Skin of body (tissue), 2 donors: ENCODE results near the gene OGFOD3. TPM values are rescaled to one million over a fixed set of nuclear protein-coding genes. Genes with fewer than 3 reads are reported as not detected.
"Not testable (repeated sequence)": the region's sequence is repeated elsewhere in the genome, so short reads cannot be mapped to it uniquely, and the experiment has no call there.

Source experiments
- DNase-seq: peaks from one replicate; lab custom pipeline; 2025; lab: John Stamatoyannopoulos, UW
- total RNA-seq: library from RNA; depleted of rRNA; stranded (reverse); fragments of >200 nt; gene quantifications from one replicate; pipeline ENCODE4 v1.2.3, GENCODE V29; 2014

OGFOD3 gene
- total RNA-seq, 1 donor from 2014 or later = 13.5 TPM

GRCh38 chr17:82388223-82388921 lies 30.0 kb downstream of the OGFOD3 start:
- DNase-seq = no peak

DNA sequence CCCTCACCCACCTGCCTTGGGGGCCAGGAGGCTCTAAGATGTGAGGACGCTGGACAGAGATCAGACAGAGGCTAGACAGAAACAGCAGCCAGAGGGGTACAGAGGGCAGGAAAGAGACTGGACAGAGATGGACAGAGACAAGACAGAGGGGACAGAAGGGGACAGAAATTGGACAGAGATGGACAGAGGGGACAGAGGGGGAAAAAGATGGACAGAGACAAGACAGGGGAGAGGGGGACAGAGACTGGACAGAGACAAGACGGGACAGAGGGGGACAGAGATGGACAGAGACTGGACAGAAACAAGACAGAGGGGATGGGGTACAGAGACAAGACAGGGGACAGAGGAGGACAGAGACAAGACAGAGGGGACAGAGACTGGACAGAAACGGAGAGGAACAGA lies 30.7 kb downstream of the OGFOD3 start:
- no peak for DNase-seq

- no peak for DNase-seq
These were observed 31.3 kb downstream of the OGFOD3 start for GRCh38 chr17:82386881-82387704.

- no peak for DNase-seq
These were observed 32.0 kb downstream of the OGFOD3 start for GRCh38 chr17:82386255-82386831.

GRCh38 chr17:82385559-82386254 lies 32.7 kb downstream of the OGFOD3 start:
- DNase-seq = no peak

DNA sequence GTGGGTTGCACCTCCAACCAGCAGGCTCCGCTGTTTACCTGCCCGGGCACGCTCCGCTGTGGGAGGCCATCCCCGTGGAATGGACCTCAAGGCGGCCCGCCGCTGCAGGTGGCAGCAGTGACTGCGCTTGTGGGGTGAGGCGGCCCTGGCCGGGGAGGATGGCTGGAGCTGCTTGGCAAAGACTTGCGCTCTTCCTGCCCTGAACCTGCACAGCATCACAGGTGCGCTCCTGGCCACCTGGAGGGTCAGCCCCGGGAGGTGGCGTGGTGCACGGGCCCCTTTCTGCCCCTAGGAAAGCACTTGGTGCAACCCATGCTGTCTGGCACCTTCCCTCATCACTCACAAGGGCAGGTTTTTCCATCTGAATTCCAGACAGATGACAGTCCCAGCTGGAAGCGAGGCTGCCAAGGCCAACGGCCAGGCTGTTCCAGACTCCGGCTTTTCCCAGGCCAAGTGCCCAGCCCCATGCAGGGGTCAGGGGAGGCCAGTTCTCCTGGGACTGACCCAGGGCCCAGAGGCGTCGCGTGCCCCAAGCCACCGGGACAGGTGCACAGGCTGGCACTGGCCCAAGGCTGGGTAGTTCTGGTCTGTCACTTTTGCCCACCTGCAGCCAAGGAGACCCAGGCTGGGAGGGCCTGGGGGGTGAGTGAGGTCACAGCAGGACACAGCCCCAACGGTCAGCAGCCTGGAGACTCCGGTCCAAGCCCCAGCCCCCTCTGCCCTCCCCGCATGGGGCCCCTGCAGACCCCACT lies 33.5 kb downstream of the OGFOD3 start:
- no peak for DNase-seq

GRCh38 chr17:82384051-82384729 lies 34.2 kb downstream of the OGFOD3 start:
- DNase-seq = no peak

DNA sequence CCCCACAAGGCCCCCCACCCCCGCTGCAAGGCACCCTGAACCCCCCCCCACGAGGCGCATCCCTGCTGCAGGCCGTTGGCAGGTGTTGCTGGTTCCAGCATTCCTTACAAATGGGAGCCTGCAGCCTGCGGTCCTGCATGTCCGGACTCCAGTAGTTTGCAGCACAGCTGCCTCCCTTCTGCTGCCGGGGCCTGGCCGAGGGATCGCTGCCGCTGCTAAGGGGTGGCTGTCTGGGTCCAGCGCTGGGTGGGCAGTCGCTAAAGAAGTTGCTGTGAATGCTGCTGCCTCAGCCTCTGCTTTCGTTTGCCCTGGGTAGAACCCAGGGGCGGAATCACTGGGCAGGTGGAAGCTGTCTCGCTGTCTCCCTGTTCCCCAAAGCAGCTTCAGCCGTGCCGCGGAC lies 35.0 kb downstream of the OGFOD3 start:
- DNase-seq = no peak

DNA sequence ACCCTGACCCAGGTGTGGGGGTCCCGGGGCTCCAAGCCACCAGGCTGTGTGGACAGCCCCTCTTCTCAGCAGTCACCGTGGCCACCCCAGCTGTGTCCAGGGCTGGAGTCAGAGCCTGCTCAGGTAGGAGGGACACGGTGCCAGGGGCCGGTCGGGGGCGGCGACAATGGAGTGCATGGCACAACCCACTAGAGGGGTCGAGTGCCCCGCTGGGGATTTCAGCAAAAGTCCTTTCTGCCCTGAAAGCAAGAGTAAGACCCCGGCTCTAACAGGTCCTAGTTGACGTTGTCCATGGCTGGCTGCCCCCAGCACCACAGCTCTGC lies 35.5 kb downstream of the OGFOD3 start:
- no peak for DNase-seq

GRCh38 chr17:82382220-82382932 lies 36.0 kb downstream of the OGFOD3 start:
- DNase-seq = not testable (repeated sequence)

DNA sequence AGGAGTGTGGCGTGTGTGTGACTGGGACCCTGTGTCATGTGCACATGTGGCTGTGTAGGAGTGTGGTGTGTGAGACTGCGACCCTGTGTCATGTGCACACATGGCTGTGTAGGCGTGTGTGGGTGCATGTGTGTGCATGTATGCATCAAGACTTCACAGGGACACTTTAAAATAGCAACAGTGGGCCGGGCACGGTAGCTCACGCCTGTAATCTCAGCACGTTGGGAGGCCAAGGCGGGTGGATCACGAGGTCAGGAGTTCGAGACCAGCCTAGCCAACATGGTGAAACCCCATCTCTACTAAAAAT lies 36.7 kb downstream of the OGFOD3 start:
- not testable (repeated sequence) for DNase-seq

DNA sequence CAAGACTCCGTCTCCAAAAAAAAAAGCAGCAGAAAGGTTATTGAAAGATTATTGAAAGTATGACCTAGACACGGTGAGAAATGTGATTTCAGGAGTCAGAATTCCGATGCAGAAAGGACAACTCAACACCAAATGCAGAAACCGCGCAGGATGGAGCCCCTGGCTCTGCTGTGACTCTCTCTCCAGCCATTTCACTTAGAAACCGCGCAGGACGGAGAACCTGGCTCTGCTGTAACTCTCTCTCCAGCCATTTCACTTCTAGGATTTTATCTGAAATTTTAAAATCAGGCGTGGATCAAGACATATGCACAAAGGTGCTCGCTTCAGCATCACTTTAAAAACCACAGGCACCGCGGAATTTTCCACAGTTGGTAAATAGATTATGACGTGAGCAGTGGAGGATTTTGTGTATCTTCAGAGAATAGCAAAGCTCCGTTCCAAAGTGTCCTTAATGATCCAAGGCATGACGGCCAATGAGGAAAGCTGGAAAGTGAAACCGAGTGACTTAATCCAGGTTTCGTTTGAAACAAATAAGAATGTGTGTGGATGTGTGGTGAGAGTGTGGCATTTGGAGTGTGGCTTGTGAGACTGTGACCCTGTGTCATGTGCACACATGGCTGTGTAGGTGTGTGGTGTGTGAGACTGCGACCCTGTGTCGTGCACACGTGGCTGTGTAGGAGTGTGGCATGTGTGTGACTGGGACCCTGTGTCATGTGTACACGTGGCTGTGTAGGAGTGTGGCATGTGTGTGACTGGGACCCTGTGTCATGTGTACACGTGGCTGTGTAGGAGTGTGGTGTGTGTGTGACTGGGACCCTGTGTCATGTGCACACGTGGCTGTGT lies 37.3 kb downstream of the OGFOD3 start:
- DNase-seq = no peak

- no peak for DNase-seq
These were observed 39.7 kb downstream of the OGFOD3 start for GRCh38 chr17:82378741-82379021.

DNA sequence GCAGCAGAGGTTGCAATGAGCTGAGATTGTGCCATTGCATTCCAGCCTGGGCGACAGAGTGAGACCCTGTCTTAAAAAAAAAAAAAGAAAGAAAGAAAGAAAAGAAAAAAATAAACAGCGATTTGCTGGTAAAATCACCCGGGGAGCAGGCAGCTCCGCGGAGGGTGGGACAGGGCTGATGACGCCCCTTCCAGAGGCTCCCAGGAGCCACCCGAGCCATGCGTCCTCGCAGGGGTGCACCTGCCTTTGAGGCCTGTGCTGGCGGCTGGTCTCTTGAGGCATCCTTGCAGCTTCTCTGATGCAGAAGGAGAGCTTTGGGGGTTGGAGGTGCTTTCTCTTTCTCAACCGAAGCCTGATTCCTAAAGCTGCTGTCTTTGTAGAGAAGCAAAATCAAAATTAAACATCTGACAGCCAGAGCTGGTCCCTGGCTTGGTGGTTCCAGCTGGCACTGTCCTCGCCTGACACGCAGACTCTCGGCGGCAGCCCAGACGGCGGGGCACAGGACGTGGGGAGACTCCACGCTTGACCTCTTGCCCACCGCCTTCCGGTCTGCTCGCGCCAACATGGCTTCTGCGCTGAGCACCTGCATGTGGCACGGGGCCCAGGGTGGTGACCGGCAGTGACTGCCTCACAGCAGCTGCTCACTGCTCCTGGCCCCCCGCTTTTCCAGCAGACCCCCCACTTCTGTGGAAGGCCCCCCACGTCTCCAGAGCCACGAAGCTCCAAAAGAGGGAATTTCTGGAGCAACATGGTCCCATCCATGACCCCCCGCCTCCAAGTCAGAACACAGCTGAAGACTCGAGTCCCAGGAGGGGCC lies 40.3 kb downstream of the OGFOD3 start:
- DNase-seq = no peak

GRCh38 chr17:82377294-82377693 lies 41.1 kb downstream of the OGFOD3 start:
- not testable (repeated sequence) for DNase-seq

DNA sequence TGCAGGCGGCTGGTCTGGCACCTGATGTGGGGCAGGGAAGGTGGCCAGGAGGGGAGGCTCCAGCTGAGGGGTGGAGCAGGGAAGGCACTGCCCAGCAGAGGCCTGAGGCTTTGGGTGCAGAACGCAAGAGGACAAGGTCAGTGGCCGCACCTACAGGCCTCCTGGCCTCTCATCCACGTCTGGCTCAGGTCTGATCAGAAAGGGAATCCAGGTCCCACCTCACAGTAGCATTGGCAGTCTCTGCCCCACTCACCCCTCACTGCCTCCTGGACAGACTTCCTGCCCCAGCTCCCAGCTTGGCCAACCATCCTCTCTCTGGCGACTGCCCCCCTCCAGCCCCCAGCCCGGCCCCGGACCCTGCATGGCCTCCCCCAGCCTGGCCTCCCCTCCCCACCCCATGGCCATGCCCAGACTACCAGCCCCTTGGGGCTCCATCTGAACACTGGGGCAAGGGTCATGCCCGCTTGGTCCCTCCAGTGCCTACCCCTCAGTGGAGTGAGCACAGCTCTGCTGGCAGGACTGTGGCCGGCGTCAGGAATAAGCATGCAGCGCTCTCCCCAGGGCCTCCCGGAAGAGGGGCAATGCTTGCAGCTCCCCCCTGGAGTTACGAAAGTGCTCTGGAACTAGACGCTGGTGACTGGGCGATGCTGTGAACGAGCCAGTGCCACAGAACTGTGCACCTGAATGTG lies 42.2 kb downstream of the OGFOD3 start:
- DNase-seq = no peak

- no peak for DNase-seq
These were observed 42.9 kb downstream of the OGFOD3 start for GRCh38 chr17:82375359-82376041.
